ENCODE measurements around the gene ZNF512B. TPM values are rescaled to one million over a fixed set of nuclear protein-coding genes. Genes with fewer than 3 reads are reported as not detected.
"Not testable (repeated sequence)": the region's sequence is repeated elsewhere in the genome, so short reads cannot be mapped to it uniquely, and the experiment has no call there.

Gene ZNF512B
- total and polyA plus RNA-seq, 12 donors: 4.6 to 14.8 (median 13.6) TPM

- 94 to 98% methylated on average over 22 to 23 of the region's 23 CpGs for WGBS, 2 donors
- no peak for TF ChIP-seq CTCF (IDR thresholded peaks at IDR 0.05)
- ATAC-seq: no peak
Measured at GRCh38 chr20:63920226-63920625, 49.5 kb downstream of the ZNF512B start.

GRCh38 chr20:63919130-63919529 is 50.6 kb downstream of the ZNF512B start:
- H3K27me3 ChIP-seq: no peaks in the 10 kb centered on the region
- peaks cover 0 to 54% (median 11%) of the 10 kb centered on the region in 9 donors for H3K36me3 ChIP-seq
- intact Hi-C loops (cut with DNase I): no loop called here

More at GRCh38 chr20:63920226-63920625, 49.5 kb downstream of the ZNF512B start:
- no peak for DNase-seq
- H3K27ac ChIP-seq: no peak overlapping the region
- no peak overlapping the region for H3K4me3 ChIP-seq
- peaks cover 0 to 30% (median 2%) of the 10 kb centered on the region in 9 donors for H3K4me1 ChIP-seq
- peaks cover 0 to 63% (median 11%) of the 10 kb centered on the region in 9 donors for H3K36me3 ChIP-seq
- intact Hi-C loops (cut with DNase I): no loop called here
- H3K27me3 ChIP-seq: no peaks in the 10 kb centered on the region
- peaks cover 0 to 12% (median 5%) of the 10 kb centered on the region in 11 donors for H3K9me3 ChIP-seq

GRCh38 chr20:63917811-63918210 is 51.9 kb downstream of the ZNF512B start:
- Histone ChIP-seq H3K4me1 (peaks cover 0 to 13% (median 3%) of the 10 kb centered on the region in 9 donors), H3K36me3 (peaks cover 0 to 49% (median 11%) of the 10 kb centered on the region in 9 donors)
- intact Hi-C loops (cut with DNase I): no loop called here

More at GRCh38 chr20:63919130-63919529, 50.6 kb downstream of the ZNF512B start:
- DNase-seq: no peak
- H3K9me3 ChIP-seq: peaks cover 0 to 12% (median 5%) of the 10 kb centered on the region in 11 donors
- no peak for TF ChIP-seq CTCF (IDR thresholded peaks at IDR 0.05)
- H3K4me3 ChIP-seq: no peak overlapping the region
- ATAC-seq: no peak
- peaks cover 0 to 23% (median 0%) of the 10 kb centered on the region in 9 donors for H3K4me1 ChIP-seq
- 93 to 94% methylated on average over 18 to 19 of the region's 19 CpGs for WGBS, 2 donors
- H3K27ac ChIP-seq: no peak overlapping the region

GRCh38 chr20:63916371-63916939 is 53.3 kb downstream of the ZNF512B start:
- H3K27me3 ChIP-seq; H3K4me3 ChIP-seq; H3K27ac ChIP-seq; DNase-seq; ATAC-seq; intact Hi-C loops (cut with DNase I): not testable (repeated sequence)
- Histone ChIP-seq H3K36me3 (peaks cover 0 to 35% (median 11%) of the 10 kb centered on the region in 9 donors), H3K9me3 (peaks cover 0 to 12% (median 5%) of the 10 kb centered on the region in 11 donors), H3K4me1 (peaks cover 0 to 27% (median 8%) of the 10 kb centered on the region in 9 donors)
- 94 to 95% methylated on average over 8 of the region's 8 CpGs for WGBS, 2 donors

More at GRCh38 chr20:63917811-63918210, 51.9 kb downstream of the ZNF512B start:
- Histone ChIP-seq H3K4me3 (no peak overlapping the region), H3K9me3 (peaks cover 0 to 12% (median 5%) of the 10 kb centered on the region in 11 donors), H3K27me3 (no peaks in the 10 kb centered on the region), H3K27ac (no peak overlapping the region)
- no peak for ATAC-seq
- no peak for TF ChIP-seq CTCF (IDR thresholded peaks at IDR 0.05)
- 94 to 95% methylated on average over 11 of the region's 11 CpGs for WGBS, 2 donors
- no peak for DNase-seq

- Histone ChIP-seq H3K36me3 (peaks cover 0 to 26% (median 11%) of the 10 kb centered on the region in 9 donors), H3K9me3 (peaks cover 0 to 12% (median 5%) of the 10 kb centered on the region in 11 donors), H3K27ac (peak overlapping the region in 2 of 10 donors; percentile 2 to 16), H3K27me3 (no peaks in the 10 kb centered on the region), H3K4me1 (peaks cover 0 to 34% (median 15%) of the 10 kb centered on the region in 9 donors), H3K4me3 (no peak overlapping the region)
- no peak for TF ChIP-seq CTCF (IDR thresholded peaks at IDR 0.05)
- ATAC-seq (peak; percentile 58 to 90 (median 76)), DNase-seq (peak; percentile 54 to 55)
- intact Hi-C loops (cut with DNase I): no loop called here
- 68 to 74% methylated on average over 6 of the region's 6 CpGs for WGBS, 2 donors
Measured at GRCh38 chr20:63915471-63915870, 54.3 kb downstream of the ZNF512B start.

All from heart right ventricle (tissue), 16 donors.